Ovary (tissue), 9 donors: ENCODE measurements around the gene CD9. TPM values are rescaled to one million over a fixed set of nuclear protein-coding genes. Genes with fewer than 3 reads are reported as not detected.

Source experiments
- DNase-seq, 5 donors: peaks; one replicate each; pipeline ENCODE4 v3.0.0-alpha.2; 2019 to 2020
- H3K27ac ChIP-seq, 2 donors: fragments of 200-600 bp; one replicate each; pipeline versions ENCODE4 v1.5.1 to v1.8.0; 2019 to 2022
- H3K27me3 ChIP-seq: fragments of 200-600 bp; one replicate; pipeline ENCODE4 v1.8.0; 2022
- H3K36me3 ChIP-seq: fragments of 200-600 bp; sonication (generic); one replicate; pipeline ENCODE4 v1.5.1; 2019
- H3K4me1 ChIP-seq: one replicate; pipeline ENCODE4 v1.8.1; 2013; ENCODE audit warnings: mild to moderate bottlenecking, moderate library complexity; ENCODE audit not compliant: insufficient read depth
- H3K4me3 ChIP-seq: fragments of 200-600 bp; sonication (generic); one replicate; pipeline ENCODE4 v1.5.1; 2017
- H3K9me3 ChIP-seq, 2 donors: fragments of 200-600 bp in 1 of 2; sonication (generic) in 1 of 2; one replicate each; pipeline versions ENCODE4 v1.5.1 to v1.8.1; 2013 to 2019; ENCODE audit warnings: mild to moderate bottlenecking in 1 of 2, moderate library complexity in 1 of 2
- EP300 ChIP-seq: sonication (generic); formaldehyde crosslinking; IDR thresholded peaks from one replicate; pipeline ENCODE4 v1.6.1; 2017; ENCODE audit warnings: antibody characterized with exemption
- POLR2A ChIP-seq: fragments of 450-650 bp; IDR thresholded peaks from one replicate; pipeline ENCODE4 v1.6.1; 2017; ENCODE audit warnings: antibody characterized with exemption, mild to moderate bottlenecking, moderate library complexity
- WGBS, 3 donors: extraction: QIAGEN DNeasy Blood & Tissue Kit in 1 of 3; methylation state at CpG; one replicate each; pipeline versions ENCODE4 v1.1.5 to v1.1.7; 2013 to 2017; 5-methylcytosine and 5-hydroxymethylcytosine counted together
- intact Hi-C, 4 donors: fragments of 100-400 bp; cut with DNase I; formaldehyde crosslinking; loops; one replicate each; pipeline versions ENCODE4 v1.11.0 to v1.15.1; 2022 to 2023
- polyA plus RNA-seq, 2 donors: library from polyadenylated mRNA; stranded (reverse); fragments of 200-250 nt in 1 of 2; fragments of 350-450 nt in 1 of 2; fragmentation: Illumina TruSeq in 1 of 2; extraction: RNeasy Lipid Tissue Mini Kit (QIAGEN cat#74804) in 1 of 2; gene quantifications; one replicate each; pipeline ENCODE4 v1.2.3, GENCODE V29; 2013 to 2014
- total RNA-seq, 7 donors: library from RNA; depleted of rRNA in 2 of 7; stranded (reverse); fragments of >200 nt in 2 of 7; fragmentation: NEBNext Ultra II Directional in 3 of 7; extraction: Animal tissue kit (Norgen Biotek cat#: 25700) in 3 of 7; gene quantifications; one replicate each; pipeline versions ENCODE4 v1.1.0 to v1.2.4, GENCODE V29; 2016 to 2023
- TF ChIP-seq, protein P1 (sequence below), 3 donors: fragments of 450-650 bp in 2 of 3; fragments of 200-600 bp in 1 of 3; IDR thresholded peaks; one replicate each; pipeline versions ENCODE4 v1.5.1 to v1.8.0; 2016 to 2022; ENCODE audit warnings: antibody characterized with exemption in 3 of 3, mild to moderate bottlenecking in 1 of 3
- donor health status: DM: no; HTN: no; CAD: no; lungs with moderate emphysema.
- donor health status: DM: no; HTN: no; CAD: no.
- donor health status: Bipolar disorder and iron deficiency.
- donor health status: DM: yes; HTN: yes; CAD: no.
- donor health status: DM: no; HTN: no; CAD: no.
- donor health status: DM: yes; HTN: yes; CAD: no.

The CD9 gene
- total and polyA plus RNA-seq, 9 donors = 23.9 to 372 (median 60.7) TPM

DNA sequence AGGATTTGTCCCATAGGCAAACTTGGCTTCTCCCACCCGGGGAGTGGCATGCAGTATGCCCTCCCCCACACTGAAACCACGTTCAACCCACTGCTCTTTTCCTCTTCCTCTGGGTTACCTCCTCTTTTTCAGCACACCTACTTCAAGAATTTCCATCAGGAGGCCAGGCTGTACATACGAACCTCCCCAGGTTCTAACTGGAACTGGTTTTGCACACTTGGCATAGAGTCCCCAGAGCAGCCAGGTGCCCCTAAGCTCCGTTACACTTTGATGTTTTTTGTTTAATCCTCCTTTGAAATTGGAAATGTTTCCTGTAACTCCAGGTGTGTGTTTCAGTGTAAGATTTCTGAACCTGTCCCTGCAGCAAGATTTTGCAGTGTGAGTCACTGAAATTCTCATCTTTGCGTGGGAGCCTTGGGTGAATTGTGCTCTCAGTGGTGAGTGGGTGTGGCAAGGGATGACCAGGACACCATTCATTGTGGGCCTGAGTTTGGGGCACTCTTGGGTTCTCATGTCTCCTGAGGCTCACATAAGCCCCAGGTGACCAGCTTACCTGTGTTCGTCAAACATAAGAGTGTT lies 18.2 kb downstream of the CD9 start:
- Histone ChIP-seq H3K4me3 (no peak overlapping the region), H3K9me3 (no peaks in the 10 kb centered on the region), H3K4me1 (peaks cover 2% of the 10 kb centered on the region), H3K27ac (no peak overlapping the region), H3K36me3 (no peaks in the 10 kb centered on the region), H3K27me3 (no peaks in the 10 kb centered on the region)
- TF ChIP-seq, protein P1, sequence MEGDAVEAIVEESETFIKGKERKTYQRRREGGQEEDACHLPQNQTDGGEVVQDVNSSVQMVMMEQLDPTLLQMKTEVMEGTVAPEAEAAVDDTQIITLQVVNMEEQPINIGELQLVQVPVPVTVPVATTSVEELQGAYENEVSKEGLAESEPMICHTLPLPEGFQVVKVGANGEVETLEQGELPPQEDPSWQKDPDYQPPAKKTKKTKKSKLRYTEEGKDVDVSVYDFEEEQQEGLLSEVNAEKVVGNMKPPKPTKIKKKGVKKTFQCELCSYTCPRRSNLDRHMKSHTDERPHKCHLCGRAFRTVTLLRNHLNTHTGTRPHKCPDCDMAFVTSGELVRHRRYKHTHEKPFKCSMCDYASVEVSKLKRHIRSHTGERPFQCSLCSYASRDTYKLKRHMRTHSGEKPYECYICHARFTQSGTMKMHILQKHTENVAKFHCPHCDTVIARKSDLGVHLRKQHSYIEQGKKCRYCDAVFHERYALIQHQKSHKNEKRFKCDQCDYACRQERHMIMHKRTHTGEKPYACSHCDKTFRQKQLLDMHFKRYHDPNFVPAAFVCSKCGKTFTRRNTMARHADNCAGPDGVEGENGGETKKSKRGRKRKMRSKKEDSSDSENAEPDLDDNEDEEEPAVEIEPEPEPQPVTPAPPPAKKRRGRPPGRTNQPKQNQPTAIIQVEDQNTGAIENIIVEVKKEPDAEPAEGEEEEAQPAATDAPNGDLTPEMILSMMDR (IDR thresholded peaks at IDR 0.05) = no peak
- TF ChIP-seq EP300 (no peak), POLR2A (no peak)
- DNase-seq = no peak
- 69 to 82% (median 75%) methylated on average over 6 of the region's 6 CpGs for WGBS, 3 donors
- intact Hi-C loops = no loop called here

- Histone ChIP-seq H3K4me3 (no peak overlapping the region), H3K27me3 (no peaks in the 10 kb centered on the region), H3K4me1 (peaks cover 2% of the 10 kb centered on the region), H3K9me3 (no peaks in the 10 kb centered on the region), H3K36me3 (no peaks in the 10 kb centered on the region), H3K27ac (no peak overlapping the region)
- intact Hi-C loops = no loop called here
- WGBS, 3 donors = 82 to 89% (median 85%) methylated on average over 6 of the region's 6 CpGs
- no peak for DNase-seq
- TF ChIP-seq EP300 = no peak
- no peak for TF ChIP-seq POLR2A
- TF ChIP-seq, protein P1 (IDR thresholded peaks at IDR 0.05) = no peak
Measured at GRCh38 chr12:6219980-6220379, 19.8 kb downstream of the CD9 start.

DNA sequence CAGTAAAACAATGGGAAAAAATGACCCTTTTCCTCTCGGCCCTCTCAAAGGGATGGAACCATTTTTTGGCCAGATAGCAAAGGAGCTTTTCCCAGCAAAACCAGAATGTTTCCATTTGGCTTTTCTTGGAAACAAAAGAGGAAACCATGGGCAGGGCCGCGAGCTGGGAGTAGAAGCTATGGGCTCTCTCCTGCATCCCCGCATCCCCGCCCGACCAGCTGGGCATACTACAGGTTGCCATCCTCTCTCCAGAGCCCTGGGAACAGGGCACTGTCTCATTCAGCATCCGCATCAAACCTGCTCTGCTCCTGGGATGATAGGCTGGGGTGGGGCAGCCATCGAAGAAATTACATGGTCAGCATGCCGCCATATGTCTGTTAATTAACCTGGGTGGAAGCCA lies 20.9 kb downstream of the CD9 start:
- H3K27ac ChIP-seq = no peak overlapping the region

DNA sequence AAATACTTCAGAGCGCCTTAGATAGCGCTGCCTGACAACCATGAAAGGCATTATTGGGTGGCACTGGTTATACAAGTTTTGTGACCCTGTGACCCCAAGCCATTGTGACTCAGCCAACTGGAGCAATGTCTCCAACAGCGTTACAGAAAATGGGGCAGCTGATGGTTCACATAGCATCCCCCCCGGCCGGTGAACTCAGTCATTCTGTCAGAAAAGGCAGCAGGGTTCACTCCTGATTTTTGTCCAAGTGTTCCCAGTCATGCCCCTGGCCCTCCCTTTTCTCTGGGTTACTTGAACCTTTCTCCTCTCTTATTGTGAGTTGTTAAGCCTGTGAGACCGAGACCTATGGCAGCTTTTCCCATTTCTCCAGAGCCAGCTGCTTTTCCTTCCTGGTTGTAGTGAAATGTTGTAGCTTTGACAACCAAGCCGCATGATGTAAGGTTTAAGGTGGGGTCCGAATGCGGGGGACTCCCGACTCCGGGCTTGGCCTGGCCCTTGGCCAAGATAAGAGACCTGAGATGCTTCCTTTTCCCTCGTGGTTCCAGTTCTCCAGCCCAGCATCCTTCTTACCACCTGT lies 22.0 kb downstream of the CD9 start:
- WGBS, 3 donors = 56 to 64% (median 59%) methylated on average over 12 of the region's 12 CpGs
- Histone ChIP-seq H3K27ac (no peak overlapping the region), H3K9me3 (no peaks in the 10 kb centered on the region), H3K4me1 (peaks cover 3% of the 10 kb centered on the region), H3K36me3 (no peaks in the 10 kb centered on the region), H3K27me3 (no peaks in the 10 kb centered on the region), H3K4me3 (no peak overlapping the region)
- DNase-seq = no peak
- intact Hi-C loops = no loop called here
- TF ChIP-seq EP300 (no peak), POLR2A (no peak)
- TF ChIP-seq, protein P1 (IDR thresholded peaks at IDR 0.05) = no peak

More for the DNA sequence above, 20.9 kb downstream of the CD9 start:
- 87 to 89% (median 87%) methylated on average over 9 of the region's 9 CpGs for WGBS, 3 donors
- DNase-seq = no peak
- Histone ChIP-seq H3K9me3 (no peaks in the 10 kb centered on the region), H3K36me3 (no peaks in the 10 kb centered on the region), H3K27me3 (no peaks in the 10 kb centered on the region), H3K4me3 (no peak overlapping the region), H3K4me1 (peaks cover 2% of the 10 kb centered on the region)
- intact Hi-C loops = no loop called here
- TF ChIP-seq POLR2A = no peak
- TF ChIP-seq EP300 = no peak
- TF ChIP-seq, protein P1 (IDR thresholded peaks at IDR 0.05) = no peak
